ENCODE results near the gene RSPO4. TPM values are rescaled to one million over a fixed set of nuclear protein-coding genes. Genes with fewer than 3 reads are reported as not detected.

The RSPO4 gene
- total RNA-seq, 2 experiments from 2014 or later, result not detected

DNA sequence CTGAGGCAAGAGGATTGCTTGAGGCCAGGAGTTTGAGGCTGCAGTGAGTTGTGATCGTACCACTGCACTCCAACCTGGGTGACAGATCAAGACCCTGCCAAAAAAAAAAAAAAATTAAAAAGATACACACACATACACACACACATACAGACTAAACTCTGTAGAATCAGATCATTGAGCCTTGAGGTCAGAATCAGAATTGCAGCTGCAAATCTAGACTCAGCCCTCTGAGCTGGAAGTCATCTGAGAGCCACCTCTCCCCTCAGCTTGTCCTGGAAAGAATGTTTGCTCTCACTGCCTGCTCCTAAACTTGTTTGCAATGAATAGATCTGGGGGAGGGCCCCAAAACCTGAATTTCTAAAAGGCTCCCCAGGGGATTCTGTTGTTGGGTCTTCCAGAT lies 44.6 kb downstream of the RSPO4 start:
- intact Hi-C loops (cut with micrococcal nuclease; ENCODE audit: unreplicated experiment), result loop anchor here (10.0 kb wide), 1 partner anchor 257 kb away; no protein-coding TSS in a partner anchor
- no peak for DNase-seq (ENCODE audit: low spot score)
- no peak for TF ChIP-seq EZH2phosphoT487 (IDR thresholded peaks at IDR 0.05; ENCODE audit: borderline replicate concordance, low read depth, low read length)
- TF ChIP-seq, protein P1, sequence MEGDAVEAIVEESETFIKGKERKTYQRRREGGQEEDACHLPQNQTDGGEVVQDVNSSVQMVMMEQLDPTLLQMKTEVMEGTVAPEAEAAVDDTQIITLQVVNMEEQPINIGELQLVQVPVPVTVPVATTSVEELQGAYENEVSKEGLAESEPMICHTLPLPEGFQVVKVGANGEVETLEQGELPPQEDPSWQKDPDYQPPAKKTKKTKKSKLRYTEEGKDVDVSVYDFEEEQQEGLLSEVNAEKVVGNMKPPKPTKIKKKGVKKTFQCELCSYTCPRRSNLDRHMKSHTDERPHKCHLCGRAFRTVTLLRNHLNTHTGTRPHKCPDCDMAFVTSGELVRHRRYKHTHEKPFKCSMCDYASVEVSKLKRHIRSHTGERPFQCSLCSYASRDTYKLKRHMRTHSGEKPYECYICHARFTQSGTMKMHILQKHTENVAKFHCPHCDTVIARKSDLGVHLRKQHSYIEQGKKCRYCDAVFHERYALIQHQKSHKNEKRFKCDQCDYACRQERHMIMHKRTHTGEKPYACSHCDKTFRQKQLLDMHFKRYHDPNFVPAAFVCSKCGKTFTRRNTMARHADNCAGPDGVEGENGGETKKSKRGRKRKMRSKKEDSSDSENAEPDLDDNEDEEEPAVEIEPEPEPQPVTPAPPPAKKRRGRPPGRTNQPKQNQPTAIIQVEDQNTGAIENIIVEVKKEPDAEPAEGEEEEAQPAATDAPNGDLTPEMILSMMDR (conservative IDR thresholded peaks at IDR 0.05; ENCODE audit: low read length), result no peak
- H3K79me2 ChIP-seq (ENCODE audit: insufficient read depth, low read depth, low read length), result no peaks in the 10 kb centered on the region
- H2AFZ ChIP-seq (ENCODE audit: low read length), result no peak overlapping the region
- H4K20me1 ChIP-seq (ENCODE audit: insufficient read depth, low read length), result no peaks in the 10 kb centered on the region
- H3K4me1 ChIP-seq (ENCODE audit: insufficient read depth, low read length, poor library complexity, severe bottlenecking), result no peaks in the 10 kb centered on the region
- H3K9me3 ChIP-seq (ENCODE audit: low read length), result no peaks in the 10 kb centered on the region
- no peak overlapping the region for H3K4me3 ChIP-seq (ENCODE audit: low read depth, low read length, poor library complexity, severe bottlenecking)
- H3K9me2 ChIP-seq (ENCODE audit: insufficient read depth, low read length), result no peaks in the 10 kb centered on the region
- no peak overlapping the region for H3K27ac ChIP-seq (ENCODE audit: low read depth, low read length, poor library complexity, severe bottlenecking)
- H3K4me2 ChIP-seq (ENCODE audit: low read length), result no peak overlapping the region
- ChIA-PET CTCF (ENCODE audit: unreplicated experiment) (no interaction called here), POLR2A (no interaction called here)
- H3K36me3 ChIP-seq (ENCODE audit: insufficient read depth, low read length), result no peaks in the 10 kb centered on the region
- BruUV-seq (replicated peaks), result no TSS peak

DNA sequence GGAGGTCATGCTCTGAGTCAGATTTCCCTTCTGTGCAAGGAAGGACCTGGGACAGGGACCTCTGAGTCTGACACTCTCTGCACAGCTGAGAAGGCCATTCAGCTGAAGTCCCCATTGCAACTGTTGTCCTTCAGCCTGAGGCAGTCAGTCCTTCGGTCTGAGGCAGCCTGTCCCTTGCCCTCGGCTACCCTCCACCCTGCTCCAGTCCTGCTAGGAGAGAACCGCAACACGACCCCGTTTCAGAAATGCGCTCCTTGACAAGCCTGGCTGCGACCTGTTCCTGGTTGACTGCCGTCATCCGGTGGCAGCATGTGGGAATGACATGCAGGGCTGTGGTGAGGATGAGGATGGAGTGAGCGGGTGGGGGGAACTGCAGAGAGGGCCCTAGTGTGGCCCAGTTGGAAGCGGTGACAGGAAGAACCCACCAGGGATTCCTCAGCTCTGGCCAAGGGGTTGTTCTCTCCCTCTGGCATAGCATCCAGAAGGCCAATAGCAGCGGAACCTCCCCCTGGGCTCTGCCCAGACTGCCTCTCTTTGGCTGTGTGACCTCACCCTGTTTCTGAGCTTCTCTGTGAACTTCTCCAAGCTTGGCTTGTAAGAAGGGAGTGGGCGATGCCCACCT lies 45.7 kb downstream of the RSPO4 start:
- Histone ChIP-seq H4K20me1 (ENCODE audit: insufficient read depth, low read length) (no peaks in the 10 kb centered on the region), H3K4me2 (ENCODE audit: low read length) (no peak overlapping the region), H3K9me2 (ENCODE audit: insufficient read depth, low read length) (no peaks in the 10 kb centered on the region), H3K4me3 (ENCODE audit: low read depth, low read length, poor library complexity, severe bottlenecking) (no peak overlapping the region), H3K4me1 (ENCODE audit: insufficient read depth, low read length, poor library complexity, severe bottlenecking) (no peaks in the 10 kb centered on the region), H3K79me2 (ENCODE audit: insufficient read depth, low read depth, low read length) (no peaks in the 10 kb centered on the region), H3K36me3 (ENCODE audit: insufficient read depth, low read length) (no peaks in the 10 kb centered on the region), H2AFZ (ENCODE audit: low read length) (no peak overlapping the region), H3K9me3 (ENCODE audit: low read length) (no peaks in the 10 kb centered on the region), H3K27ac (ENCODE audit: low read depth, low read length, poor library complexity, severe bottlenecking) (no peak overlapping the region)
- BruUV-seq (replicated peaks), result no TSS peak
- CTCF ChIA-PET (ENCODE audit: unreplicated experiment), result no interaction called here
- intact Hi-C loops (cut with micrococcal nuclease; ENCODE audit: unreplicated experiment), result loop anchor here (1.0 to 10.0 kb wide), 2 partner anchors 140 to 258 kb away; no protein-coding TSS in a partner anchor
- POLR2A ChIA-PET, result interaction anchor here (0.6 to 0.8 kb wide), 2 partner anchors 8 to 15 kb away, joined by 3 to 4 read pairs; no protein-coding TSS in a partner anchor
- TF ChIP-seq, protein P1 (conservative IDR thresholded peaks at IDR 0.05; ENCODE audit: low read length), result peak; percentile 96
- no peak for TF ChIP-seq EZH2phosphoT487 (IDR thresholded peaks at IDR 0.05; ENCODE audit: borderline replicate concordance, low read depth, low read length)
- peak; percentile 73 for DNase-seq (ENCODE audit: low spot score)

DNA sequence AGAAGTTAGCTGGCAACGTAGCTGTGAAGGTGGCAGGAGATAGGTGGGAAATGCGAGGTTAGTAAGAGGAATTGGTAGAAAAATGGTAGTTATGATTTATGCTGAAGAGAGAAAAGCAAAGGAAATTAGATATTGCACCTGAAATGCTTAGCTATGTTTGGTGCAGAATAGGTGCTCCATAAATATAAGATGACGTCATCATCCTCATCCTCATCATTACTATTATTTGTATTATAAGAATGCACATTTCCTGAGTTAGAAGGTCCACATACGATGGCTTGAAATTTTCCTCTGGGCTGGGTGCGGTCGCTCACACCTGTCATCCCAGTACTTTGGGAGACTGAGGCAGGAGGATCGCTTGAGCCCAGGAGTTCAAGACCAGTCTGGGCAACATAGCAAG lies 46.5 kb downstream of the RSPO4 start:
- no peak overlapping the region for H3K27ac ChIP-seq (ENCODE audit: low read depth, low read length, poor library complexity, severe bottlenecking)
- H4K20me1 ChIP-seq (ENCODE audit: insufficient read depth, low read length), result no peaks in the 10 kb centered on the region
- H3K4me1 ChIP-seq (ENCODE audit: insufficient read depth, low read length, poor library complexity, severe bottlenecking), result no peaks in the 10 kb centered on the region
- ChIA-PET CTCF (ENCODE audit: unreplicated experiment) (interaction anchor here (1.4 kb wide), 1 partner anchor 109 kb away, joined by 4 read pairs; no protein-coding TSS in a partner anchor), POLR2A (interaction anchor here (0.6 kb wide), 1 partner anchor 19 kb away, joined by 3 read pairs; no protein-coding TSS in a partner anchor)
- no peaks in the 10 kb centered on the region for H3K9me2 ChIP-seq (ENCODE audit: insufficient read depth, low read length)
- no peaks in the 10 kb centered on the region for H3K36me3 ChIP-seq (ENCODE audit: insufficient read depth, low read length)
- intact Hi-C loops (cut with micrococcal nuclease; ENCODE audit: unreplicated experiment), result loop anchor here (1.0 to 10.0 kb wide), 2 partner anchors 139 to 259 kb away; no protein-coding TSS in a partner anchor
- no TSS peak for BruUV-seq (replicated peaks)
- no peak overlapping the region for H3K4me2 ChIP-seq (ENCODE audit: low read length)
- no peak overlapping the region for H3K4me3 ChIP-seq (ENCODE audit: low read depth, low read length, poor library complexity, severe bottlenecking)
- no peak overlapping the region for H2AFZ ChIP-seq (ENCODE audit: low read length)
- no peaks in the 10 kb centered on the region for H3K79me2 ChIP-seq (ENCODE audit: insufficient read depth, low read depth, low read length)
- TF ChIP-seq EZH2phosphoT487 (IDR thresholded peaks at IDR 0.05; ENCODE audit: borderline replicate concordance, low read depth, low read length), result no peak
- TF ChIP-seq, protein P1 (conservative IDR thresholded peaks at IDR 0.05; ENCODE audit: low read length), result no peak
- no peaks in the 10 kb centered on the region for H3K9me3 ChIP-seq (ENCODE audit: low read length)
- no peak for DNase-seq (ENCODE audit: low spot score)

Measured in OCI-LY7 (cell line).